H1 (cell line): ENCODE results near the gene CLDN4.

Experiments
- CTBP2 ChIP-seq: IDR thresholded peaks from 2 replicates; pipeline ENCODE4 v1.7.0; 2011; ENCODE audit warnings: borderline replicate concordance, mild to moderate bottlenecking, moderate library complexity, mixed read lengths, low read length; ENCODE audit not compliant: insufficient read depth, insufficient read length
- POLR2AphosphoS5 ChIP-seq: IDR thresholded peaks from 2 replicates; pipeline ENCODE4 v1.6.1; 2011; ENCODE audit warnings: low read depth, low read length
- TF ChIP-seq, protein P1 (sequence below), 3 experiments: IDR thresholded peaks; 1 replicate in 2 of 3; 2 replicates in 1 of 3; pipeline versions ENCODE4 v1.5.1 to v1.6.1; 2011; ENCODE audit warnings: low read length in 3 of 3, mild to moderate bottlenecking in 3 of 3, inconsistent platforms in 2 of 3, low read depth in 1 of 3, moderate library complexity in 1 of 3; ENCODE audit not compliant: insufficient read depth in 1 of 3; ENCODE audit errors: control extremely low read depth in 1 of 3

DNA sequence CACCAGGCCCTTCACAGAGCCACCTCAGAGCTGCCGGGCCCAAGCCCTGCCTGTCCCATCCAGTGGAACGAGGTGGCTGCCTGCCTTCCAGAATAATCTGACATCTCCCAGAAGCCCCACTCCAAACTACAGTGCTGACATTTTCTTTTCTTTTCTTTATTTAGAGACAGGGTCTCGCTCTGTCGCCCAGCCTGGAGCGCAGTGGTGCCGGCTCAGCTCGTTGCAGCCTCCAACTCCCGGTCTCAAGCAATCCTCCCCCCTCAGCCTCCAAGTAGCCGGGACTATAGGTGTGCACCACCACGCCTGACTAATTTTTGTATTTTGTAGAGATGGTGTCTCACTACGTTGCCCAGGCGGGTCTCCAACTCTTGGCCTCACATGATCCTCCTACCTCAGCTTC, 30.5 kb downstream of the CLDN4 start:
- TF ChIP-seq POLR2AphosphoS5, result no peak
- TF ChIP-seq, protein P1, sequence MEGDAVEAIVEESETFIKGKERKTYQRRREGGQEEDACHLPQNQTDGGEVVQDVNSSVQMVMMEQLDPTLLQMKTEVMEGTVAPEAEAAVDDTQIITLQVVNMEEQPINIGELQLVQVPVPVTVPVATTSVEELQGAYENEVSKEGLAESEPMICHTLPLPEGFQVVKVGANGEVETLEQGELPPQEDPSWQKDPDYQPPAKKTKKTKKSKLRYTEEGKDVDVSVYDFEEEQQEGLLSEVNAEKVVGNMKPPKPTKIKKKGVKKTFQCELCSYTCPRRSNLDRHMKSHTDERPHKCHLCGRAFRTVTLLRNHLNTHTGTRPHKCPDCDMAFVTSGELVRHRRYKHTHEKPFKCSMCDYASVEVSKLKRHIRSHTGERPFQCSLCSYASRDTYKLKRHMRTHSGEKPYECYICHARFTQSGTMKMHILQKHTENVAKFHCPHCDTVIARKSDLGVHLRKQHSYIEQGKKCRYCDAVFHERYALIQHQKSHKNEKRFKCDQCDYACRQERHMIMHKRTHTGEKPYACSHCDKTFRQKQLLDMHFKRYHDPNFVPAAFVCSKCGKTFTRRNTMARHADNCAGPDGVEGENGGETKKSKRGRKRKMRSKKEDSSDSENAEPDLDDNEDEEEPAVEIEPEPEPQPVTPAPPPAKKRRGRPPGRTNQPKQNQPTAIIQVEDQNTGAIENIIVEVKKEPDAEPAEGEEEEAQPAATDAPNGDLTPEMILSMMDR (IDR thresholded peaks at IDR 0.05; ENCODE audit: control extremely low read depth in 1 of 3, insufficient read depth in 1 of 3, low read depth in 1 of 3, low read length in 3 of 3), result no peak
- no peak for TF ChIP-seq CTBP2
